IPS-18a (cell line): Measurements from ENCODE around the gene KIF18A.

Experiments used
- H3K27ac ChIP-seq: one replicate; pipeline ENCODE4 v1.5.1; 2013; ENCODE audit warnings: low read length
- H3K27me3 ChIP-seq: one replicate; pipeline ENCODE4 v1.6.1; 2013; ENCODE audit warnings: mild to moderate bottlenecking, low read length; ENCODE audit not compliant: control insufficient read depth, insufficient read depth
- H3K36me3 ChIP-seq: one replicate; pipeline ENCODE4 v1.6.1; 2013; ENCODE audit warnings: low read depth, low read length; ENCODE audit not compliant: control insufficient read depth
- H3K4me1 ChIP-seq: one replicate; pipeline ENCODE4 v1.6.1; 2013; ENCODE audit warnings: low read depth, low read length; ENCODE audit not compliant: control insufficient read depth
- H3K4me3 ChIP-seq: one replicate; pipeline ENCODE4 v1.5.1; 2013; ENCODE audit warnings: low read length
- H3K9ac ChIP-seq: one replicate; pipeline ENCODE4 v1.6.1; 2013; ENCODE audit warnings: mild to moderate bottlenecking, low read length, moderate library complexity
- H3K9me3 ChIP-seq: one replicate; pipeline ENCODE4 v1.6.1; 2013; ENCODE audit warnings: low read depth, low read length; ENCODE audit not compliant: control insufficient read depth

Gene KIF18A

DNA sequence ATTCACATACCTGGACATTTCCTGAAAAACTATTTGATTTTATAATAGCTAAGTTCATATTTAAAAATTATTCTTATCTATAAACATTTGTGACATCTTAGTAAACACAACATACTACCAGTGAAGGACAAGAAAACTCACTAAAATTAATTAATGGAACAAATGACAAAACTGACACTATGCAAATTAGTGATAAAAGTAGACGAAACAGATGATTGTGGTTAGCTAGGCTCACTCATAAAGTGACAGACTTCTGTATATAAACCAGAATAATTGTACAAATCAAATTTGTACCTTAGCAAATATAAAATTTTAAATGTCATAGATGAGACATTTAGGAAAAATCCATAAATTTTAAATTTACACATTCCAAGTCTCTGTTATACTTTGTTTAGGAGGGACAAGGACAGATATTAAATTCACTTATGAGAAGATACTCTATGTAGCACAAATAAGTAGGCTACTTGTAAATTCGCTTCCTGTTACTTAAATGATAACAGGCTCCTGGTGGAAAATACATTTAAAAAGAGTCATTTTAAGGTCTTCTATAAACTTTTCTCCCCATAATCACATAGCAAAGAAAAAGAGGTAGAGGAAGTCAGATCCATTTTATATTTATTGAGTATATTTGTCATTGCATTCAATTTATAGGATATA lies 81.2 kb downstream of the KIF18A start:
- H3K4me1 ChIP-seq: no peaks in the 10 kb centered on the region
- H3K36me3 ChIP-seq: peaks cover 13% of the 10 kb centered on the region
- H3K4me3 ChIP-seq: no peak overlapping the region
- no peak overlapping the region for H3K27ac ChIP-seq
- H3K27me3 ChIP-seq: no peaks in the 10 kb centered on the region
- H3K9ac ChIP-seq: no peak overlapping the region
- no peaks in the 10 kb centered on the region for H3K9me3 ChIP-seq

DNA sequence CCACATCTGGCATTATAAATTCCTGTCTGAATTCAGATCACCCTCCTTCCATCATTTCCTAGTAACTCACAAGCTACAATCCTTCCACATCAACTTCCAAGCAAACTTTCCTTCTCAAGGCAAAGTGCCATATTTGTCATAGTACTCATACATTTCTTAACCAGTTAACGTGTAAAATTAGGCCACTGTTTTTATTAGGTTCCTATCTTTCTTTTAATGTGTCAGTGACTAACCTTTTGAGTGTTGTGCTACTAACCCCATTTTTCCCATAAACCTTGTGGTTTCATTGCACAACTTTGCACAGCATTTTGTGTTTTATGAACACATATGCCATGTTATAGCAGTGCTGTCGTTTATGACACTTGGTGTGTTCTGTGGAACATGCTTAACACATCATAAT lies 90.1 kb downstream of the KIF18A start:
- Histone ChIP-seq H3K27ac (no peak overlapping the region), H3K36me3 (peaks cover 3% of the 10 kb centered on the region), H3K9ac (no peak overlapping the region), H3K9me3 (no peaks in the 10 kb centered on the region), H3K4me3 (no peak overlapping the region), H3K4me1 (no peaks in the 10 kb centered on the region), H3K27me3 (no peaks in the 10 kb centered on the region)

- no peak overlapping the region for H3K27ac ChIP-seq
- no peaks in the 10 kb centered on the region for H3K36me3 ChIP-seq
- no peak overlapping the region for H3K9ac ChIP-seq
- H3K4me3 ChIP-seq: no peak overlapping the region
- H3K9me3 ChIP-seq: no peaks in the 10 kb centered on the region
- H3K4me1 ChIP-seq: no peaks in the 10 kb centered on the region
- no peaks in the 10 kb centered on the region for H3K27me3 ChIP-seq
Observed at GRCh38 chr11:28011813-28012212, 96.1 kb downstream of the KIF18A start.

- Histone ChIP-seq H3K27ac (no peak overlapping the region), H3K4me1 (no peaks in the 10 kb centered on the region), H3K9me3 (no peaks in the 10 kb centered on the region), H3K9ac (no peak overlapping the region), H3K4me3 (no peak overlapping the region), H3K27me3 (no peaks in the 10 kb centered on the region), H3K36me3 (no peaks in the 10 kb centered on the region)
Observed at GRCh38 chr11:28009996-28010395, 98.0 kb downstream of the KIF18A start.

DNA sequence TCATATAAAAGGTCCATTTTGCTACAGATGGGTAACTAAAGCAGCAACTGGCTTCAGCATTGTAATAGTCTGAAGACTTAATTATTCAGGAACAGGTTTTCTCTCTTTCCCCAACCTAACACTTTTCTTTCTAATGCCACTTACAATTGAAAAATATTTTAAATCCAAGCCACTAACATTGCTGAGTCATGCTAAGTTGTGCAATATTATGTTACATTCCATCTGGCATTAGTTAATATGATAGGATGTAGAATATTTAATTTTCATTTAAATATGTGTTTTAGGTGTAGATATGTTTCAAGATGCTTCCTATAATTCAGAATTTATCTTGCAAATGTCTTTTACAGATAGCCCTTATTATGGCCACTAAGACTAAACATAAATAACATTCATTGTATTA lies 98.6 kb downstream of the KIF18A start:
- H3K4me1 ChIP-seq: no peaks in the 10 kb centered on the region
- H3K9ac ChIP-seq: no peak overlapping the region
- H3K9me3 ChIP-seq: no peaks in the 10 kb centered on the region
- H3K27me3 ChIP-seq: no peaks in the 10 kb centered on the region
- no peaks in the 10 kb centered on the region for H3K36me3 ChIP-seq
- no peak overlapping the region for H3K27ac ChIP-seq
- H3K4me3 ChIP-seq: no peak overlapping the region

DNA sequence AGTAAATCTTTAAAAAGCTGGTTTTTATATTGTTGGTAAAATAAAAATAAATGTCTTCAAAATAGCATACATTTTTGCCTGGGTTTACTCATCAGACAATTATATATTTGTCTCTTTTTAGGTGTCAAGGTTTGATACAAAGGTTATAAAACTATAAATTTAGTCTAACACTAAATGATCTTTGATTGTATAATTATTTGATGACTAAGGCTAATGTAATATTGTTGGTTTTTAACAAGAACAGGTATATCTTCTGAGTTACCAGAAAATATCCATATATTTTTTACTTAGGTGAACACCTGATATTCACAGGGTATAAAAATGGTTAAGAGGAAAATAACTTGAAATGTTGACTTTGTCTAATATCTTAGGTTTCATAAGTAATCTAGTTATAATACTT lies 104.3 kb downstream of the KIF18A start:
- Histone ChIP-seq H3K4me3 (no peak overlapping the region), H3K27me3 (no peaks in the 10 kb centered on the region), H3K4me1 (no peaks in the 10 kb centered on the region), H3K9ac (no peak overlapping the region), H3K9me3 (peaks cover 22% of the 10 kb centered on the region), H3K36me3 (no peaks in the 10 kb centered on the region), H3K27ac (no peak overlapping the region)

DNA sequence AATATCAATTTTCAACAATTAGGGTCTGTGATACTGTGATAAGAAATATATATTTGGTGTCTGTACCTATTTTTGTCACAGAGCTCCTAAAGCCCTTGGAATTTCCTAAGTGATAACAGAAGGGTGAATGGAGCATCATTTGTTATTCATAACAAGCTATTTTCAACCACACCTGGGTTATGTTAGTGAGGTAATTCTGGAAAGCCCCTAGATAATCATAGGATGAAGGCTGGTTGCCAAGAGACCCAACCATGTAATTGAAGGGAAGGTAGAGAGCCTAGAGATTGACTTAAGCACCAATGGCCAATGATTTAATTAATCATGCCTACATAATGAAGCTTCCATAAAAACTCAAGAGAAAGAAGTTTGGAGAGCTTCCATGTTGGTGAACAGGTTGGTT lies 109.4 kb downstream of the KIF18A start:
- Histone ChIP-seq H3K4me1 (no peaks in the 10 kb centered on the region), H3K27ac (no peak overlapping the region), H3K9me3 (peaks cover 21% of the 10 kb centered on the region), H3K27me3 (no peaks in the 10 kb centered on the region), H3K9ac (no peak overlapping the region), H3K36me3 (no peaks in the 10 kb centered on the region), H3K4me3 (no peak overlapping the region)

DNA sequence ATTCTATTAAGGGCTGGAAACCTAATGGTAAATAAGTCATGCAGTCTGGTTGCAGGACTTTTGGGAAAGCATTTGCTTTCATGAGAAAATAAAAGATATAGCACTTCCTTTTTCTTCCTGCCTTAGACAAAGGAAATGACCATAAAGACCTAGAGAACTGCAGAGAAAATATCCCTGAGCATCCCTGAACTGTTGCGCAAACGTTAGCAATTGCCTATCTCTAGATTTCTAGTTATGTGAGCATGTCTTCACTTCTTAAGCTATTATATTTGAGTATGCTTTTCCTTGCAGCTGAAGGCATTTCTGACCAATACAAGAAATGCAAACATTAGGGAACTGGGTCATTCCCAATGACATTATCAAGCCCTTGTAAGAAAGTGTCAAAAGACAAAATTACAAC lies 110.6 kb downstream of the KIF18A start:
- Histone ChIP-seq H3K9me3 (peaks cover 12% of the 10 kb centered on the region), H3K36me3 (no peaks in the 10 kb centered on the region), H3K27ac (no peak overlapping the region), H3K4me3 (no peak overlapping the region), H3K4me1 (no peaks in the 10 kb centered on the region), H3K9ac (no peak overlapping the region), H3K27me3 (no peaks in the 10 kb centered on the region)

- H3K9ac ChIP-seq: no peak overlapping the region
- no peak overlapping the region for H3K4me3 ChIP-seq
Observed at GRCh38 chr11:27996066-27996465, 111.9 kb downstream of the KIF18A start.

GRCh38 chr11:27995083-27995482 lies 112.9 kb downstream of the KIF18A start:
- no peak overlapping the region for H3K4me3 ChIP-seq
- no peaks in the 10 kb centered on the region for H3K36me3 ChIP-seq
- no peaks in the 10 kb centered on the region for H3K9me3 ChIP-seq
- H3K27me3 ChIP-seq: no peaks in the 10 kb centered on the region
- no peaks in the 10 kb centered on the region for H3K4me1 ChIP-seq
- H3K9ac ChIP-seq: no peak overlapping the region
- no peak overlapping the region for H3K27ac ChIP-seq

More at GRCh38 chr11:27996066-27996465, 111.9 kb downstream of the KIF18A start:
- peaks cover 3% of the 10 kb centered on the region for H3K9me3 ChIP-seq
- H3K27ac ChIP-seq: no peak overlapping the region
- H3K4me1 ChIP-seq: no peaks in the 10 kb centered on the region
- H3K36me3 ChIP-seq: no peaks in the 10 kb centered on the region
- no peaks in the 10 kb centered on the region for H3K27me3 ChIP-seq

- H3K9me3 ChIP-seq: no peaks in the 10 kb centered on the region
- H3K4me3 ChIP-seq: no peak overlapping the region
- H3K27me3 ChIP-seq: no peaks in the 10 kb centered on the region
- H3K27ac ChIP-seq: no peak overlapping the region
- no peaks in the 10 kb centered on the region for H3K36me3 ChIP-seq
- no peak overlapping the region for H3K9ac ChIP-seq
- no peaks in the 10 kb centered on the region for H3K4me1 ChIP-seq
Observed at GRCh38 chr11:27991736-27992135, 116.2 kb downstream of the KIF18A start.

DNA sequence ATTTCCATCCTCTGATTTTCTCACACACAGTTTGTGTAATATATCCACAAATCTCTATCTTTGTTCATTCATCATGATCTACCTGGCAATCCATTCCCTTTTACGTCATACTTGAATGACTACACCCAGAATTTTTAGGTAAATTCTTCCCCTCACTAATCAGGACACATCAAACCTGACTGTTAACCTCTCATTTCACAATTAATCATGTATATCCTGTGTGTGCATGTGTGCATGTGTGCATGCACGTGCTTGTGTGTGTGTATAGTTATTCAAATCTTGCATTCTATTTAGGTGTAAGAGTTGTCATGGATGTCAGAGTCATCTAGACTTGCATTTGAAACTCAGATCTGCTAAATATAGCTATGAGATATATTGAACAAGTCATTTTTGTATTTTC lies 130.4 kb downstream of the KIF18A start:
- H3K9me3 ChIP-seq: no peaks in the 10 kb centered on the region
- H3K4me1 ChIP-seq: no peaks in the 10 kb centered on the region
- H3K9ac ChIP-seq: no peak overlapping the region
- H3K27me3 ChIP-seq: no peaks in the 10 kb centered on the region
- no peaks in the 10 kb centered on the region for H3K36me3 ChIP-seq
- no peak overlapping the region for H3K4me3 ChIP-seq
- no peak overlapping the region for H3K27ac ChIP-seq
